ENCODE data around the gene POF1B.
"Not testable (repeated sequence)": the region's sequence is repeated elsewhere in the genome, so short reads cannot be mapped to it uniquely, and the experiment has no call there.

The POF1B gene, protein sequence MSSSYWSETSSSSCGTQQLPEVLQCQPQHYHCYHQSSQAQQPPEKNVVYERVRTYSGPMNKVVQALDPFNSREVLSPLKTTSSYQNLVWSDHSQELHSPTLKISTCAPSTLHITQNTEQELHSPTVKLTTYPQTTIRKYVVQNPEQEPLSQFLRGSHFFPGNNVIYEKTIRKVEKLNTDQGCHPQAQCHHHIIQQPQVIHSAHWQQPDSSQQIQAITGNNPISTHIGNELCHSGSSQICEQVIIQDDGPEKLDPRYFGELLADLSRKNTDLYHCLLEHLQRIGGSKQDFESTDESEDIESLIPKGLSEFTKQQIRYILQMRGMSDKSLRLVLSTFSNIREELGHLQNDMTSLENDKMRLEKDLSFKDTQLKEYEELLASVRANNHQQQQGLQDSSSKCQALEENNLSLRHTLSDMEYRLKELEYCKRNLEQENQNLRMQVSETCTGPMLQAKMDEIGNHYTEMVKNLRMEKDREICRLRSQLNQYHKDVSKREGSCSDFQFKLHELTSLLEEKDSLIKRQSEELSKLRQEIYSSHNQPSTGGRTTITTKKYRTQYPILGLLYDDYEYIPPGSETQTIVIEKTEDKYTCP

DNA sequence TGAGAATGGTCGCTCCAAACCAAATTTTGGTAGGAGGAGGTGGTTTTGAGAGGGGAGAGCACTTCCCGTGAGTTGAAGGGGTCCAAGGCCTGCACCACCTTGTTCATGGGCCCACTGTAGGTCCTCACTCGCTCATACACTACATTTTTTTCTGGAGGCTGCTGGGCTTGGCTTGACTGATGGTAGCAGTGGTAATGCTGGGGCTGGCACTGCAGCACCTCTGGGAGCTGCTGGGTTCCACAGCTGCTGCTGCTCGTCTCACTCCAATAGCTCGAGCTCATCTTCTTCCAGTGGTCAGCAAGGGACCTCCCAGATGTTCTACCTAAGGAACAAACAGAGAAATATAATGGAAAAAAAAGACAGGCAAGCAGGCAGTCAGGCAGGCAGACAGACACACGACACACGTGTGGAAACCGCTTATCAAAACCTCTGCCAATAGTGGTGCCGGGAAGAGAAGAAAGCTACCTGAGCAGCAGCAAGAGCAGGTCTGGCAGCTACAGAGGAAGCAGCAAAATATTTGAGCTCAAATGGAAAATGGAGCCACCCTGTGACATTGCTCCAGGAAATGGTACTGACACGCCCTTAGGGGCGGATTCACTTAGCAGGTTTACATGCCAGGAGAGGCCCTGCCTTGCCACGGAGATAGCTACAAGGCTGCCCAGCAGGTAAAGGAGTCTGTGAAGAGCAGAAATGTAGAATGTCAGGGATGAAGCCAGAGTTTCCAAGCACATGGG, at the start of gene POF1B:
TSS of gene POF1B (minus strand) at position 492 of the 734 bp plus-strand sequence. CDS start at position 281, 211 bp downstream.
- no peak for DNase-seq (ENCODE audit: low spot score)

DNA sequence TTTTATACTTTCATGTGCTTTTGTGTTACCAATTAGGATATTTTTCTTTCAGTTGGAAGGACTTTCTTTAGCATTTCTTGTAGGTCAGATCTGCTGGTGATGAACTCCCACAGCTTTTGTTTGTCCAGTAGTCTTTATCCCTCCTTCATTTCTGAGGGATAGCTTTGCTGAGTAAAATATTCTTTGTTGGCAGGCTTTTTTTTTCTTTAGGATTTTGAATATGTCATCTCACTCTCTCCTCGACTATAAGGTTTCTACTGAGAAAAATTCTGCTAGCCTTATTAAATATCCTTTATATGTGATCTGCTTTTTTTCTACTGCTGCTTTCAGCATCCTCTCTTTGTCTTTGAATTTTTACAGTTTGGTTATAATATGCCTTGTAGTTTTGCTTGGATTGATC, 49.6 kb upstream of the POF1B start:
- no peak for DNase-seq (ENCODE audit: low spot score)

DNA sequence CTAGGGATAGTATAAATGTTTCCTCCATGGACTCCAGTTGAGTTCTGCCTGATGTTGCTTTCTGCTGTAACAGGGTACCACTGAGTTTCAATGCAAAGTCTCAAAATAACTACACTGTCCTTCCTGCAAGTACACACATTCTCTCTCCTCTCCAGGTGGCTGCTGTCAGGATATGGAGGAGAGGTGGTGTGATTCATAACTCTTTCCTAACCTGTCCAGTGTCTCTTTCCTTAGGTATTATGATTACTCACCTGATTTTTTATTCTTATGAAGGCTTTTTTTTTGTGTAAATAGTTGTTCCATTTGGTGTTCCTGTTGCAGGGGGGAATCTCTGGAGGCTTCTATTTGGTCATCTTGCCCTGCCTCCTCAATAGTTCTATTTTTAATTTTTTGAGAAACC, 39.8 kb upstream of the POF1B start:
- no peak for DNase-seq (ENCODE audit: low spot score)

DNA sequence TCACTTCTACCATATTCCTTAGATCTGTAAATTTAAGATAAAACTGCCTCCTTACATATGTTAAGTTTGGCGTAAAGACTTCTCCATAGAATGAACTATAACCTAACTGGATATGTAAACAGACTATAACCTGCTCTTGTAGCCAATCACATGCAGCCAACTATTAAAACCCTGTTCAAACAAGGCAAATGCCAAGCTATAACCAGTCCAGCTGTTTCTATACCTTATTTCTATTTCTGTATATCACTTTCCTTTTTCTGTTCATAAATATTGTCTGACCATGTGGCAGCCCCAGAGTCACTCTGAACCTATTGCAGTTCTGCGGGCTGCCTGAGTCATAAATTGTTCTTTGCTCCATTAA, 12.4 kb upstream of the POF1B start:
- DNase-seq (ENCODE audit: low spot score) = no peak

DNA sequence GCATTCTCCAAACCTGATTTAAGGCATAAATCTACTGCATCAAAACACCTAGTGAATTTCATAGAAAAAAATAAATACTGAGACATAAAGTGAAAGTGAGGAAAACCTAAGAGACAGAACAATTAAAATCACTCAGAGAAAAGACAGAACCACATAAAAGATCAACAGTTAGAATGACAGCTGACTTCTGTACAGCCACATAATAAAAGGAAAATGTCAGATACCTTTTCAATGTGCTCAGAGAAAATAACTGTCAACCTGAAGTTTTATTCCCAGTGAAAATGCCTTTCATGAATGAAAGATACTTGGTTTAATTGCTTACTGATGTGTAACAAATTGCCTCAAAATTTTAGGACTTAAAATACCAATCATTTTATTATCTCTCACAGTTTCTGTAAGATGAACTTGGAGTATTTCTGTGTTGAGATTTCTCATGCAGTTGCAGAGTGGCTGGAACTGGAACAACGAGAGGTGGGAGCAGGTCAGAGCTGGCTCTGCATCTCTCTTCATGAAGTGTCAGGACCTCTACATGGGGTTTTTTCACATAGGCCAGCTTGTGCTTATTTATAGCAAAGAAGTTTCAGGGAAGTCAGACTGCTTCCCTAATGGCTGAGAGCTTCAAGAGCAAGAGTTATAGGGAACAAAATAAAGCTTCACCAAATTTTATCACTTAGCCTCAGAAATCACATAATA, 11.9 kb upstream of the POF1B start:
- DNase-seq (ENCODE audit: low spot score) = no peak

DNA sequence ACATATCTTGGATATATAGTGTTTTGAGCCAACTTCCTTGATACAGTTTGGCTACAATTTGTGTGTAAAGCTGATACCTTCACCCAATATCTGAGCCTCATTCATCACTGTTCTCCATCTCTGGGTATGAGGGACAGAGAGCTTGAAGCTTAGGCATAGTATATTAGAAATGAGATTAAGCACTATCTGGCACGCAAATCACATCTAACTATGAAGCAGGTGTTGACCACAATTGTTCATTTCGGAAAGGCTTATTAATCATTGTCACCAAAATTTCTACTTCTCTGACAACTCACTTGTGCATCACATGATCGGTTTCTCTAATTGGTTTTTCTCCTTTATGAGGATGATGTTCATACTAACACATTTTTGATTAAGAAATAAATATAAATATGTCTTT, 2.1 kb upstream of the POF1B start:
- no peak for DNase-seq (ENCODE audit: low spot score)

DNA sequence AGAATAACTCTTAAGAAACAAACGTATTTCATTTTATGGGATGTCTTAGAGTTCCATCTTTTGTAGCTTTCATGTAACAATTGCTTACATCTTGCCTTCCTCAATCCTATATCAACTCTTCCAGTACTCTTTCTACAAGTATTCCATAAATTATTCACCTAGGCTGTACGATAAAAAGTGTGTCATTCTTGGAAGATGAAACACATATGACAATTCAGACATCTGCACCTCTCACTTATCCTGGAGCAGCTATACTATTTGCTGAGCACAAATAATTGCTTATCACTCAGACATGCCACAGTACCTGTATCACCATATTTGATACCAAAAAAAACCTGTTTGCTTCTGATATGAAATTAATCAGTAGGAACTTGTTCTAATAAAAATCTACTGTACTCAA, 1.0 kb downstream of the POF1B start:
- no peak for DNase-seq (ENCODE audit: low spot score)

DNA sequence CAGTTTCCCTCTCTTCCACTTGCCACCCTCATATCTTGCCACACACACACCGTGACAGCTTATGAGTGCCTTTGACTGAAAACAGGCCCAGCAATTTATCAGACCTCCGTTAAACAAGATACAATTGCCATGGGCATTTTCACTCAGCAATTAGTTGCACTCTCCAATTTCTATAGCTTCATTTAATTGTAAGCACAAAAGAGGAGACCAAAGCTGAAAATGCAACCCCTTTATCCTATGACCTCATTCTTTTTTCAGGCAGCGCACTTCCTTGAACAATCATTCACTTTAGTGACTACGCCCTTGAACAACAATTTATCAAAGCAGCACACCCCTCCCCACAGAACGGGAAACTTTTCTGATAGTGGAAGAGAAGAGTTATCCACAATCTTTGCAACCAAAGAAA, 4.1 kb downstream of the POF1B start:
- DNase-seq (ENCODE audit: low spot score) = no peak

DNA sequence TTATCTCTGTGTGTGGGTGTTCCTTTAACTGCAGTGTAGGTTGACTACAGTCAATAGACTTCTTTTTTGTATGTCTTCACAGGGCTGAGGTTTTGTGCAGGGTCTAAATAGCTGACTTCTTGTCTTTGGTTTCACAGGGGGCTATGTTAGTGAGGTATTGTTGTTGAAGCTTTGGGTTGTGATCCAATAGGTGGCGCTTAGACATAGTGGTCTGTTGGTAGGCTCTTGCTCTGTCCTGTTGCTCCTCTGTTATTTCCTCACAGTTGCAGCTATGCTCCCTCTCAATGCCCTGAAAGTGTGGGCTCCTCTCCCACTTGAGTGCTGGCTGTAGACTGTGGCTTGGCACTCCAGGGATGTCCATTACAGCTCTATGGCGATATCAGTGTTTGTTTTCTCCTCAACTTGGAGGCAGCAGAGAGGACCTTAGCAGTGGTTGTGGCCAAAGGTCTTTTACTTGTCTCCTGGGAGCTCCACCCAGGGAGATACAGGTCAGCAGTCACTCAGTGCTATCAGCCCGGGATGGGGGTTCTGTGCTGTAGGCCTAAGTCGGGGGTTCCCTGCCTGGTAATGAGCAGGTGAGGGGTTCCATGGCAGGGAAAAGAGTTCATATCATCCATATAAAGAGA, 14.0 kb downstream of the POF1B start:
- DNase-seq (ENCODE audit: low spot score) = no peak

DNA sequence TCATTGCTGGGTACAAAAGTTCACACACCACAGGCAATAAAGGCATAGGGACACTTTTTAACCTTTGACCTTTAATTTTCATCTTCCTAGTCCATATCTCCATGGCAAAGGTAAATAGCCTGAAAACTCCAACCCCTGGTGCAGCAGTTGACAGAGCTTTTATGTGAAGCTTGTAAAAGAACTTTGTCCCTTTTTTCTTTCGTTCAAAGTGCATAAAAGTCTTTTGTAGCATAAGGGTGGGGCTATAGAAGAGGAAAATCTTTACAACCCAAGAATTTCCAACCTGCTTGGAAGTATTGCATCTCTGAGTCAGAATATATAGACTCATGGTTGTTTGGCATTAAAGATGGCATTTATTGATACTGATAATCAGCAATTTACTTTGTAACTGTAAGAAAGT, 20.4 kb downstream of the POF1B start:
- DNase-seq (ENCODE audit: low spot score) = no peak

DNA sequence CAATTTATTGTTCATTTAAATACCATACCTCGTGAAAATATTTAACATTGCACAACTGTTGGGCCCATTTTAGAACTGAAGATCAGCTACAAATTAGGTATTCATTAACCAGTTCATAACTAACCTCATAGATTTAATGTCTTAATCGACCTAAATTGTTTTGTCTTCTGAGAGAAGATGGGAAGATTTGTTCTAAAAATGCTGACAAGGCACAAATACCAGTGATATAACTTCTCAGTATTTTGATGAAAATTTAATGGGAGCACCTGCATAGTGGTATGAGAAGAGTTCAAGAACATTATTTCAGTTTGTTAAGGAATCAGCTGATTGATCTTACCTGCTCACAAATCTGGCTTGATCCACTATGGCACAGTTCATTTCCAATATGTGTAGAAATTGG, 33.9 kb downstream of the POF1B start:
- DNase-seq (ENCODE audit: low spot score) = no peak

DNA sequence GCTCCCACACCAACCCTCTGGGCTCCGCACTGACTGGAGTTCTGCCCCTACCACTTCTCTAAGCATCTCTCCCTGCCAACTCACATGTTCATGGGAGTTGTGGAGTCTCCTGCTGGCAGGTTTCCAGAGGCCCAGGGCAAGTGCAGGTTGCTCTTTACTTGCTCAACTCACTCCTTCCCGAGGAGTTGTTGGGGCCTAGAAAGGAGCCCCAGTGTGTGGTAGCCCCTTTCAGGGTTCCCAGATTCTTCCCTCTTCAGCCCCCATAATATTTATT, 52.5 kb downstream of the POF1B start:
- no peak for DNase-seq (ENCODE audit: low spot score)

DNA sequence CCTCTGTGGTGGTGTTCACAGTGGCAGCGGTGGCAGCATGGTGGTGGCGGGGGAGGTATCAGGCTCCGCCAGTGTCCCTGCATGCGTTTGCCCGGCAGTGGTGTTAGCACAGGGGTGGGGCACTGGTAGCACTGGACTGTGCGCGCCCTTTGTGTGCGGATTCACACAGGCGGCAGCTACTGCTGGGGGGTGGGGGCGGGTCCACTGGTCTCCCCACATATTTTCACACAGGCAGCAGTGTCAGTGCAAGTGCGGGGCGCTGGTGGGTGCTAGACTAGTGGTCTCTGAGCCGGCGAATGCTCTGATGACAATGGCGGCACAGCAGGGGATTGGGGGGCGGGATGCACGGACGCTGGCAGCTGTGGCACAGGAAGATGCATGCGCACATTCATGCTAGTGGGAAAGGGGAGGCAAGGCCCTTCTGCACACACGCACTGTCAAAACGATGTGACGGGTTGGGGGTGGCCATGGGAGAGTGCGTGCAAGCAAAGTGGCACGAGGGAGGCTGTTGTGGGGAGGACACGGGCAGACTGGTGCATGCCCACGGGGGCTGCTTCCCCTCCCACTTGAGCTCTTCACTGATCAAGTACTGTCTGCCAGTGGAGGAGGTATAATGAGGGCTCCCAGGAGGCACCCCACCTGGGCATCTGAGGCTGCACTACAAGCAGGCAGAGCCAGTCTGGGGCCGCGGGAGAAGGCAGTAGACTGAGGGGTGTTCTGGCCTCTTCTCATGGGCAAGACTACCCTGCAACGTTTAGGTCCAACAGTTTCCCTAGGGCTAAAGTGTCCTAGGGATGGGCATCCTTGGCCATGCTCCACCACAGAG, 53.0 kb downstream of the POF1B start:
- DNase-seq (ENCODE audit: low spot score) = no peak

DNA sequence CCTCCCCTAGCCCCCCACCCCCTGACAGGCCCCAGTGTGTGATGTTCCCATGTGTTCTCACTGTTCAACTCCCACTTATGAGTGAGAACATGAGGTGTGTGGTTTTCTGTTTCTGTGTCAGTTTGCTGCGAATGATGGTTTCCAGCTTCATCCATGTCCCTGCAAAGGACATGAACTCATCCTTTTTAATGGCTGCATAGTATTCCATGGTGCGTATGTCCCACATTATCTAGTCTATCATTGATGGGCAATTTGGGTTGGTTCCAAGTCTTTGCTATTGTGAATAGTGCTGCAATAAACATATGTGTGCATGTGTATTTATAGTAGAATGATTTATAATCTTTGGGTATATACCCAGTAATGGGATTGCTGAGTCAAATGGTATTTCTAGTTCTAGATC, 68.1 kb downstream of the POF1B start:
- DNase-seq (ENCODE audit: low spot score) = not testable (repeated sequence)

DNA sequence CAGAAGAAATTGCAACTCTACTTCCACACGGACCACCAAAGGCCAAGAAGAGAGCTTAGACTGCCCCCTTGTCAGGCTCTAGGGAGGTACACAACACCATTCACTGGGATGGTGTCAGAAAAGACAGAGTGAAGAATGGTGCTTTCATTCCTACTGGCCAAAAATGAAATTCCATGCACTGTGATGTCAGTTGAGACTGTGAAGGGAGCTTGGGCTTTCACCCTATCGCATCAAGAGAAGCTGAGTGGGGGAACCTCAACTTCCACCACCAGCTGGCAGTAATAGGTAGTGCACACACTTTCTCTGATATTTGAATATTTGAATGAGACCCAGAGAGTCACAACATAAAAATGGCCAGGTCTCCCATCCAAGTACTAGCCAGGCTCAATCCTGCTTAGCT, 69.7 kb downstream of the POF1B start:
- DNase-seq (ENCODE audit: low spot score) = no peak

DNA sequence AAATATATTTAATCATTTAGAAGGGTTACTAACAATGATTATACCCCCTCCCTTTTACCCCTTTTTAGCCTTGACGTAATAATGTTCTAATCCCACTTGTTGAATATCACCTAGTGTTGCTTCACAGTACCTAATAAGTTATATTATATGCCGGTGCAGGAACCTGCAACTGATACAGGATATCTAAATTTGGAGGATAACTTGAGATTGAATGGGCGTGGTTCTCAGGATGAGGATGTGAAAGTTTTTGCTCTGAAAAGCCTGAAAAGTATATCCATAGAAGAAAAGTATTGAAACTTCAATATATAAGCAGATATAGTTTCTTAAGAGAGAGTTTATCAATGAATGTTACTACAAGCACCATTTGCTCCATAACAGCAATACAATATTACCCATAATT, 75.9 kb downstream of the POF1B start:
- DNase-seq (ENCODE audit: low spot score) = no peak

DNA sequence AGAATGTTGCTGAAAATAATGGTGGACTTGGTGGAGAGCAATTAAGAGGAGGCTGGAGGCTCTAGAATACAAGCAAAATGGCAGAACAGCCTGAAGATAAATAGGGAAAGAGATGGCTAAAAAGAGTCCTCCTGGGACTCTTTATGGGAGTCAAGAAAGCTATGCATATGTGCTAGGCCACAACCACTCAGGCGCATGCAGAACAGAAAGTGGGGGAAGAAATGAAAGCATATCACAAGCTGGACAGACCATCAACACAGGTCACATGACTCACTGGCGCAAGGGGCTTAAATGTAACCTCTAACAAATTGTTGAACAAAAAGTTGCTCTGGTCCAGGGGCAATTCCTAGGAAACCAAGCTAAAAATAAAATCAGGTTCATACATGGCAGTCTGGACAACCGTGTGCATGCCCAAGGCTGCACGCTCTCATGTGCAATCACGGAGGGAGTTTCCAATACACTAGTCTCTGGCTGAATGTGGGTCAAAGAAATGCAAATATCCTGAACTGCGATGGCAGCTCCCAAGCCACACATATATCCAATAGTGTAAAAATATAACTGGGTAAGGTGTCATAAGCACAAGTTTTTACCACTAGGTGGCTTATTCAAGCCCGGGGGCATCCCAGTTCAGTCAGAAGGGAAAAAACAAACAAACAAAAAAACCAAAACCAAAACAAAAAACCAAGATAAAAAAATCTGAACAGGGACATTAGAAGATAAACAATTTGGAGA, 90.3 kb downstream of the POF1B start:
- no peak for DNase-seq (ENCODE audit: low spot score)

DNA sequence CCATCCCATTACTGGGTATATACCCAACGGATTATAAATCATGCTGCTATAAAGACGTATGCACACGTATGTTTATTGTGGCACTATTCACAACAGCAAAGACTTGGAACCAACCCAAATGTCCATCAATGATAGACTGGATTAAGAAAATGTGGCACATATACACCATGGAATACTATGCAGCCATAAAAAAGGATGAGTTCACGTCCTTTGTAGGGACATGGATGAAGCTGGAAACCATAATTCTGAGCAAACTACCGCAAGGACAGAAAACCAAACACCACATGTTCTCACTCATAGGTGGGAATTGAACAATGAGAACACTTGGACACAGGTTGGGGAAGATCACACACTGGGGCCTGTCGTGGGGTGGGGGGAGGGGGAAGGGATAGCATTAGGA, 94.2 kb downstream of the POF1B start:
- DNase-seq (ENCODE audit: low spot score) = not testable (repeated sequence)

DNA sequence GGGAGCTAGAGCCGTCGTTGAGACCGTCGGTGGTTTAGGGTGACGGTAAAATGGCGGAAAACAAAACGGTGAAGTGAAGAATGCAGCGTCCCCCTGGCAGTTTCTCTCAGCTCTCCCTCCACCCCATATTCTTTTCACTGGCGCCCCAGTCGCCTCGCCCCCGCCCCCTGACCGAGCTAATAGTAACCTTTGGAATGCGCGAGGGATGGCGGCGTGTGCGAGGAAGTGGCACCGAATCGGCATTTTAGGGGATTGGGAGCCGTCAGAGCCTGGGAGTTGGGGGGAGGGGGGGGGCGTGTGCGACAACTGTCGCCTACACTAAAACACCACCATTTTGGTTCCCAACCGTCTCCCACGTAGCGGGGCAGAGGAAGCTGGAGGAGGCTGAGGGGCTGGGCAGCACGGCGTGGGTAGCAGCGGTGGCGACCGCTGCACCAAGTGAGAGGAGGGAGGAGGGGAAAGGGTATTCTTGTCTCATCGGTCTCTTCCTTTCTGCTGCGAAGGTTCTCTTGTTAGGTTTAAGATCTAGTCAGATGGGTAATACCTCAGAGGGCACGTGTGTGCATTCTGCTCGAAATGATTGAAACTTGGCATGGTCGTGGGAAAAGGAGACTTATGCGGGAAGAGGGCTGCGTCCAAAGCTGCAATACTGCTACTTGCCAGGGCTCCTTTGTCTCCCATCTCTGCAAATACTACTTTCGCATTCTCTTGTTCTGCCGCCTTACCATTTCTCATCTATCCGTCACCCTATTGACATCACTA, 134.8 kb downstream of the POF1B start:
- no peak for DNase-seq (ENCODE audit: low spot score)
